Endometrial microvascular endothelial cells (primary cell): ENCODE measurements around the gene SKP2. TPM values are rescaled to one million over a fixed set of nuclear protein-coding genes. Genes with fewer than 3 reads are reported as not detected.

ENCODE experiments used
- in situ Hi-C: cut with HindIII; loops from 2 replicates; pipeline ENCODE4 v1.10.0; 2017; ENCODE audit warnings: low sequenced_read_pairs, low pct_unique_long_range_greater_than_20kb; ENCODE audit errors: inconsistent ontology term
- total RNA-seq: library from RNA; depleted of rRNA; stranded (reverse); fragments of >200 nt; gene quantifications from one replicate; pipeline ENCODE4 v1.2.3, GENCODE V29; 2015; ENCODE audit errors: inconsistent ontology term

SKP2 gene
- total RNA-seq, 1 donor from 2014 or later = 39.8 TPM

DNA sequence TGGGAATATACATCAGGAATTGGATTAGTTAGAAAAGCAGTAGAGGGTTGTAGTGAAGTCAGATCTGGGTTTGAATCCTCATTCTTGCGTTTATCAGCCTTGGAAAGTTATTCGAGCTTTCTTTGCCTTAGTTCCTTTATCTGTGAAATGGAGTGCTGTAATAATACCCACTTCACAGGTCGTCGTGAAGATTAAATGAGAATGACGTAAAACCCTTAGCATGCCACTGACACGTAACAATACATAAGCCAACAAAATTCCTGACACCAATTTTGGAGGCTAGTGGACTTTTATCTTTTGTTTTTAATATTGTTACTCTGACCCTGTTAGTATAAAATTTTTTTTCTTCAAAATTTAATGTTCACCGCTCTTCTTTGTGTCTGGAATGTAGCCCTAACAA, 3.4 kb downstream of the SKP2 start:
- in situ Hi-C loops = no loop called here

- in situ Hi-C loops = no loop called here
Observed at GRCh38 chr5:36156121-36156601, 4.2 kb downstream of the SKP2 start.

DNA sequence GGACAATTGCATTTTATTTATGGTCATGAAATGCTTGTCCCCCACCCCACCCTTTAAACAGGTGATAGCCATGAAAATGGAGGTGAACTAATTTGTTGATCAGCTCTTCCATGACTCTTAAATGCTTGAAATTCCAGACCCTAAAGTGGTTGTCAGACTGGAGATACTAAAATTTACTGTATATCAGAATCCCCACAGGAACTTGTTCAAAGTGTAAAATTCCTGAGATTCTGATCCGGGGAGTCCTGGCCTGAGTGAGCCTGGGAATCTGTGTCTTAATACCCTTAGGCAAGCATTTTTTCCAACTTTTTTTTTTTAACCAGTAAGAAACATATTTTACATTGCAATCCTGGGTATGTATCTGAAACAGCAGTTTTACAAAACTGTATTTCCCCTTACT, 4.7 kb downstream of the SKP2 start:
- in situ Hi-C loops = no loop called here

GRCh38 chr5:36158144-36158543, 6.2 kb downstream of the SKP2 start:
- in situ Hi-C loops = no loop called here

DNA sequence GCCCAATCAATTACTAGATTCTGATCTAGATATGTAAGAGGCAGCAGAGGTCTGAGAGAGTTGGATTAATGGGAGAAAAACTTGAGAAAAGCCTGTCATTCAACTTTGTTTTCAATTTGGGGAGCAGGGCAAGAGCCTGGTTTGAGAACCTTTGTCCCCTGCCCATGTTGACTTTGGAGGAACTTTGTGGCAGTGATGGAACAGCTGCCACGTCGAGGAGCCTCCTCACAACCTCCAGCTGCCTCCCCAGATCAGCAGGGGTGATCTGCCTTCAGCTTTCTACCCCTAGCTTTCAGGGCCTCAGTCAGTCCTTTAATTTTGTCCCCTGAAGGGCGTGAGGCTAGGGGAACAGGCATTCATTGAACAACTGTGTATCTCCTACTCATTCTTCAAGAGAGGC, 8.7 kb downstream of the SKP2 start:
- in situ Hi-C loops = no loop called here

- in situ Hi-C loops = no loop called here
Observed at GRCh38 chr5:36161361-36161760, 9.4 kb downstream of the SKP2 start.

GRCh38 chr5:36162810-36163486, 11.0 kb downstream of the SKP2 start:
- in situ Hi-C loops = no loop called here

DNA sequence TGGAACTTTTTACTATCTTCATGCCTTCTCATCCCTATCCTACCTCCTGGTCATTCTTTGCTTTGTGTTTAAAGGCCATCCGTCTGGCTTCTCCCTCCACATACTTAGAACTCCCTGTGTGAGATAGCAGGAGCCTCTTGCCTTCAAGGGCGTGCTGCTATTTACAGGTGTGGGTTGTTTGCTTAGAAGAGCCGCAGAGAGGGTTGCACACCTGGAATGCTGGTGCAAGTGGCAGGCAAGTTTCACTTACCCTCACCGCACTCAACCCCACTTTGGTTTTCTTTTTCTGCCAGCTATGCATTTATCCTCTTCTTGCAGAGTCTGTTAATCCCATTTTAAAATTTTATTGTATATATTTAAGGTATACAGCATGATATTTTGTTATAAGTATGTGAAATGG, 12.6 kb downstream of the SKP2 start:
- in situ Hi-C loops = no loop called here

GRCh38 chr5:36168737-36169136, 16.8 kb downstream of the SKP2 start:
- in situ Hi-C loops = no loop called here

DNA sequence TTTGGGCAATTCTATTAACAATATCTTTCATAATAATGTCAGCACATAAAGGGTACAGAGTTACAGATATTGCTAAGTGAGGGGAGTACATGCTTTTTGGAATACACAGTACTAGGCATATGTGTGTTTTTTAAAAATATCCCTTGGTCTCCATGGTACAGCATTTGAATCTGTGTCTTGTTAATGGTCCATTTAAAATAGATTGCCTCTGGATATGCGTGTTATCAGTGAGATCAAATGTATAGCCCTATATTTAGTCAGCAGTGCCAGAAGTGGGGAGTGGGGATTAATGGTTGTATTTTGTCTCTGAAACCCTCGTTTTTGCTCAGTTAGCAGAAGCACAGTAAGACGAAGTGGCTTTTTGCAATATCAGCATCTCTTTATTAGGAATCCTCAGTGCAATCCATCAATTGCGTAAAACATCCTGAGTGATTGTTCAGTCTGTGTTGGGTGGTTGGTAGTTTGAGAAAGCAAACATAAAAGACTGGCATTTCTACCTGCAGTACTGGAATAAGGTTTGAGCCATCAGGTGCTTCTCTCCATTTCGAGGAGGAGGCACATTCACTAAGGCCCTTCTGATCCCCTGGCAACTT, 19.0 kb downstream of the SKP2 start:
- in situ Hi-C loops = no loop called here

- in situ Hi-C loops = no loop called here
Observed at GRCh38 chr5:36172599-36172998, 20.7 kb downstream of the SKP2 start.

GRCh38 chr5:36173426-36173825, 21.5 kb downstream of the SKP2 start:
- in situ Hi-C loops = no loop called here

DNA sequence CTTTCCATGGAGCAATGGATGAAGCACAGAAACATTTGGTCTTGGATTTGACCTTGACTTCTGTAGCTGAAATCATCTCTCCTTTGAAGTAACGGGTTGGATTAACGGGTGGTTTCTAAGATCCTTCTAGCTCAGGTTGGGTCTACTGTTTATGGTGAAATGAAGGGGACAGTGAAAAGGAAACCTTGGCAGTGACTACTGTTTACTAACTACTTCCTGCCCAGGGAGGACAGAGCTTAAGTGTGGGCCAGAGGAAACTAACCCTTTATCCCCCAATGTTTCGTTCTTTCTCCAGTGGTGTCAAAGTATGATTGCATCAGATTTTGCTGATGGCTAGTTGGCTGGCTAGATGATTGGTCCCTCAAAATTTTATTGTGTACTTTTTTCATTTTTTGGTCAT, 22.2 kb downstream of the SKP2 start:
- in situ Hi-C loops = no loop called here

- in situ Hi-C loops = no loop called here
Observed at GRCh38 chr5:36175043-36175442, 23.1 kb downstream of the SKP2 start.

DNA sequence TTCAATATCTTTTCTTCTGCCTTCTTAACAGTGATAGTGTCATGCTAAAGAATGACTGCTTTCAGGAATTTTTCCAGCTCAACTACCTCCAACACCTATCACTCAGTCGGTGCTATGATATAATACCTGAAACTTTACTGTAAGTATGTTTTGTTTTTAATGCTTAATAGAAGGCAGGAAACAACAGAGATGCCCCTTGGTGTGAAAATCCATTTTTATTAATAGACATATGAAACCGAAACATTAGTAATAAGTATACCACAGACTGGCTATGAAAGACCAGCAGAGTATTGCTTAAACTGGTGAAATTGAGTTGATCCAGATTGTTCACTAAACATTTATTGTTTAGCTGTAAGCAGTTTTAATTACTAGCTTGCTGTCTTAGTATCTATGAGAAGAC, 25.2 kb downstream of the SKP2 start:
- in situ Hi-C loops = no loop called here

DNA sequence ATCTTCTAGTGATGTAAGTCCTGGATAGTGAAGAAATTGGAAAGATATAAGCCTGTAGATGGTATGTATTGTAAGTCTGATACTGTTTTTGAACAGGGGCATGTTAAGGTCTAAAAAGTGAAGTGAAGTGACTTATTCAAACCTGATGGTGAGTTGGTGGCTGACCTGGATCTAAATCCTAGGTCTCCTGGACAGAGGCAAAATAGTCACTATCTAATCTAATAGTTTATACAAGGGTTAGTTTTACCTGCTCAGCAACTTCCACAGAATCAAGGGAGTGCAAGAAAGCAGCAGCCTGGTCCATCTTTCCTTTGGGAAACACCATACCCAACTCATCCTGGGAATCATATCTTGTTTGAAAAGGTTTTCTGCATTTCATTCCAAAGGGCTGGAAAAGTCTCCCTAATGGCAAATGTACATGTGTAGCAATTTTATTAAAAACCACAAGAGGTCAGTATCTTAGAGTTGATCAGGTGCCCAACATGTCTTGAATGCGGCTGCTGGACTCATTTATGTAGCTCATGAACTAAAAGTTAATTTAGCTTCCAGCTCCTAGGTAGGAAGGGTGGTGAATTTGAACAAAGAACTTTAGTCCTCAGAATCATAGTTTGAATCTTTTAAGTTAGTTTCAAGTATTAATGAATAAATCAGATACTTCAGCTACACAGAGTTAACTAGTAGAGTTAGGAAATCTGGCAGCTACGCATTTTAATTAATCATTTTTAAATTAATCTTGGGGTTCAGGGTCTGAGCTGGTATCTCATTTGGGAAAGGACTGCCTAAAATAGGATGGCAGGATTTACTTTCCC, 26.0 kb downstream of the SKP2 start:
- in situ Hi-C loops = no loop called here

GRCh38 chr5:36178524-36178890, 26.6 kb downstream of the SKP2 start:
- in situ Hi-C loops = no loop called here

- in situ Hi-C loops = no loop called here
Observed at GRCh38 chr5:36179950-36180349, 28.0 kb downstream of the SKP2 start.

DNA sequence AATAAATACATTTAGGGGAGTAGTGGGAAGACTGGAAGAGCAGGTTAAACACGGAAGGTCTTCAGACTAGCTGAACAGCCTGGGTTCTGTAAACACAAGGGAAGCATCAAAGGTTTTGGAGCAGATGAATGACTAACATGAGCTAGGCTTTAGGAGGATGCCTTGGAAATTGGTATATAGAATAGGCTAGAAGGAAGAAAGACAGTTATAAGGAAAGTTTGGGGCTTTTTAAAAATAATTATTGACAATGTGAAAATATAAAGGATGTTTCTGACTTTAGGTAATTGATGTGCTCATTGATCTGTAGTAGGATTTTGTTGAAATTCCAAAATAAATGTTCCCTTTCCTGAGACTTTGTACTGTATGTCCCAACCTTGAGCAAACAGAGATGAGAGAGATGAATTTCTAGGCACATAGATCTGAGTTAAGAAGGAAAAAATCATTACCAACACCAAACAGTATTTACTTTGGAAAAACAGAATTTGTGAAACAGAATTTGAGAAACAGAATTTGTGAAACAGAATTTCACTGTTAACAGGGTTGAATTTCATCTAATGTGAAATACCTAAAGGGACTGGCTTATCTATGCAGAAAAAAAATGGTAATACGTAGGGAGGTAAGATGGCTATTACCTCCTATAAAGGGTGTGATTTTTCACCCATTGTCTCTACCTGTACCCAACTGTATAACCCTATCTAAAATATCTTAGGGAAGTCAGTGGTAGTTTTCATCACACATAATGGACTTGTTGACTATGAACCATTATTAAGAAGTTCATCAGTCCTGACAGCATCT, 28.8 kb downstream of the SKP2 start:
- in situ Hi-C loops = no loop called here
